GM12875 (cell line): ENCODE data around the gene RAB3C.
"Not testable (repeated sequence)": the region's sequence is repeated elsewhere in the genome, so short reads cannot be mapped to it uniquely, and the experiment has no call there.

Experiments
- H3K4me3 ChIP-seq: one replicate; pipeline ENCODE4 v1.5.1; 2011; ENCODE audit warnings: low read depth, low read length, control low read depth
- CTCF ChIP-seq: IDR thresholded peaks from 2 replicates; pipeline ENCODE4 v1.5.1; 2011; ENCODE audit warnings: low read depth, mild to moderate bottlenecking, control low read depth, inconsistent platforms, low read length, moderate library complexity, borderline replicate concordance; ENCODE audit not compliant: insufficient read depth

RAB3C gene

DNA sequence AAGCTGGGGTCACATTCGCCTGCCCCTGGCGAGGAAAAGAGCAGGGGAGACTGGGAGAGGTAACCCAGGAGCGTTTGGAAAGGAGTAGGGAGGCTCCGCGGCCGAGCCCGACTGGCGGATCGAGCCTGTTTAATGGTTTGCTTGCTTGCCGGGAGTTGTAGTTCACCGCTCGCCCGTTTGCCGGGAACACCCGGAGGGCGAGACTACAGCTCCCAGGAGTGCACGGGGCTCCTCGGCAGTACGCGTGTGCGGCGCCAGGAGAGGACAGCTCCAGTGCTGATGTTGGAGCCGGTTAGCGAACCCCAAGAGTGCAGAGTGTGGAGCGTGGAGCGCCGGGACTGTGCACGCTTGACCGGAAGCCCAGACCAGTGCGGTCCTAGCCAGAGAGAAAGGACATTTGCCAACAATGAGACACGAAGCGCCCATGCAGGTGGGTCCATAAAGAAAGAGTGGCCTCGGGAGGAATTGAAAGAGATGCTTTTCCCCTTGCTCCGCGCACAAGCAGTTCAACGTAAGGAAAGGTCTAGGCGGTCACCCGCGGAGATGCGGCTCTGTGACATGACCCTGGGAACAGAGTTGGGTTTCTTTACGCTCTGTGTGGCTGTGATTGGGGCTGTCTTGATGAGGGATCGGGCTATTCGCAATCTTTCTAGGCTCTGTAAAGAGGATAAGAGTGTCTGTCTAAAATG, at the start of gene RAB3C:
Gene RAB3C, plus strand, starts transcription at position 273 of the 689 bp plus-strand sequence. Its CDS starts 134 bp downstream, at position 407.
- no peak for TF ChIP-seq CTCF
- peak within 1 kb of the TSS; percentile 21 for H3K4me3 ChIP-seq

GRCh38 chr5:58541935-58542334, 40.9 kb upstream of the RAB3C start:
- H3K4me3 ChIP-seq: not testable (repeated sequence)

DNA sequence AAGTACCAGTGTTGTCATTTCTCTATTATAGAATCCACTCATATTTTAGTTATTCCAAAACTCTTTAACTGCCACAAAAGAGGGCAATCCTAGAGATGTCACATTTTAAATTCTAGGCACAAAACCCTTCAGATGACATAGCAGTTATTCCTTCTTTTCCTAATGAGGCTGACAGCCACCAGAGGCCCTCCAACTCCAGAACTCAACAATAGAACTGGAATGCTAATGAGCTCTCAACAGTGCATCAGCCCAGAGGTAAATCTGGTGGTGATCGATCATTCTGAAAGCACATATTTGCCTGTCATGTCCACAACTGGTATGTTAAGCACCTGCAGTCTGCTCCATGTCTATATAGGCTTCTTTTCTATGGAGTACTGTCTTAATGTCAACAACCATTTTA, 40.2 kb upstream of the RAB3C start:
- no peak overlapping the region for H3K4me3 ChIP-seq
- no peak for TF ChIP-seq CTCF

- no peak for TF ChIP-seq CTCF
- H3K4me3 ChIP-seq: no peak overlapping the region
Measured at GRCh38 chr5:58543723-58544122, 39.2 kb upstream of the RAB3C start.

- TF ChIP-seq CTCF: no peak
- no peak overlapping the region for H3K4me3 ChIP-seq
Measured at GRCh38 chr5:58544195-58544594, 38.7 kb upstream of the RAB3C start.

- TF ChIP-seq CTCF: no peak
- no peak overlapping the region for H3K4me3 ChIP-seq
Measured at GRCh38 chr5:58544926-58545325, 37.9 kb upstream of the RAB3C start.

DNA sequence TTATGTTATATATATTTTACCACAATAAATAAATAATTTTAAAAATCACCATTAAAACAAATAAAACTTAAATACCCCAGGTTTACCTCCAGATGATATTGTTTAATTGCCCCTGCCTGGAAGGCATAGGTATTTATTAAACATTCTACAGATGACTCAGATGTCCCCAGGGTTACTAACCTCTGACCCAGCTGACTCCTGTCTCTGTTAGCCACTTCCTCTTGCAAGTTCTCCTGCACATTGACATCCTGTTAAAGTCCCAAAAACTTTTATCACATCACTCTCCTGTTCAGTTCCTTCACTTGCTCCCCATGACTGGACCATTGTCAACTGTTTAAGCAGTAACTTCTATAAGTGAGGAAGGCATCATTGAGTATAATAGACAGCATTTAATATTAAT, 37.0 kb upstream of the RAB3C start:
- TF ChIP-seq CTCF: no peak

More for the DNA sequence above, 37.0 kb upstream of the RAB3C start:
- no peak overlapping the region for H3K4me3 ChIP-seq
